ENCODE results near the gene RYK. TPM values are rescaled to one million over a fixed set of nuclear protein-coding genes. Genes with fewer than 3 reads are reported as not detected.
"Not testable (repeated sequence)": the region's sequence is repeated elsewhere in the genome, so short reads cannot be mapped to it uniquely, and the experiment has no call there.

The RYK gene
- total RNA-seq, result 78.4 TPM

GRCh38 chr3:134250717-134251220 is at the start of gene RYK:
Gene RYK (minus strand): TSS chr3:134250859. CDS start chr3:134250654, 205 bp downstream.
- DNase-seq (ENCODE audit: low spot score), result peak; percentile 83

- no peak for DNase-seq (ENCODE audit: low spot score)
Measured at GRCh38 chr3:134299888-134300206, 49.2 kb upstream of the RYK start.

GRCh38 chr3:134299185-134299887 is 48.7 kb upstream of the RYK start:
- no peak for DNase-seq (ENCODE audit: low spot score)

GRCh38 chr3:134298249-134298648 is 47.6 kb upstream of the RYK start:
- no peak for DNase-seq (ENCODE audit: low spot score)

GRCh38 chr3:134296616-134297015 is 46.0 kb upstream of the RYK start:
- DNase-seq (ENCODE audit: low spot score), result no peak

- no peak for DNase-seq (ENCODE audit: low spot score)
Measured at GRCh38 chr3:134295930-134296329, 45.3 kb upstream of the RYK start.

- no peak for DNase-seq (ENCODE audit: low spot score)
Measured at GRCh38 chr3:134294302-134295280, 43.9 kb upstream of the RYK start.

GRCh38 chr3:134291319-134292254 is 40.9 kb upstream of the RYK start:
- DNase-seq (ENCODE audit: low spot score), result peak; percentile 78

- DNase-seq (ENCODE audit: low spot score), result no peak
Measured at GRCh38 chr3:134287512-134287911, 36.9 kb upstream of the RYK start.

- no peak for DNase-seq (ENCODE audit: low spot score)
Measured at GRCh38 chr3:134284438-134284837, 33.8 kb upstream of the RYK start.

- DNase-seq (ENCODE audit: low spot score), result no peak
Measured at GRCh38 chr3:134282659-134283047, 32.0 kb upstream of the RYK start.

GRCh38 chr3:134281912-134282658 is 31.4 kb upstream of the RYK start:
- DNase-seq (ENCODE audit: low spot score), result no peak

GRCh38 chr3:134279466-134279865 is 28.8 kb upstream of the RYK start:
- DNase-seq (ENCODE audit: low spot score), result no peak

GRCh38 chr3:134277066-134277660 is 26.5 kb upstream of the RYK start:
- no peak for DNase-seq (ENCODE audit: low spot score)

GRCh38 chr3:134276086-134276485 is 25.4 kb upstream of the RYK start:
- DNase-seq (ENCODE audit: low spot score), result no peak

GRCh38 chr3:134275110-134275509 is 24.5 kb upstream of the RYK start:
- not testable (repeated sequence) for DNase-seq (ENCODE audit: low spot score)

GRCh38 chr3:134274571-134274970 is 23.9 kb upstream of the RYK start:
- DNase-seq (ENCODE audit: low spot score), result no peak

GRCh38 chr3:134267996-134268395 is 17.3 kb upstream of the RYK start:
- DNase-seq (ENCODE audit: low spot score), result no peak

GRCh38 chr3:134260987-134261386 is 10.3 kb upstream of the RYK start:
- DNase-seq (ENCODE audit: low spot score), result no peak

- no peak for DNase-seq (ENCODE audit: low spot score)
Measured at GRCh38 chr3:134258761-134259347, 8.2 kb upstream of the RYK start.

All from ureter (tissue), 1 donor.